Cardiac fibroblast (primary cell): ENCODE measurements around the gene PTPRD.
A peak's percentile ranks its signal among the peaks of the same experiment; 100 is the strongest.
"Not testable (repeated sequence)": the region's sequence is repeated elsewhere in the genome, so short reads cannot be mapped to it uniquely, and the experiment has no call there.

Experiments used
- DNase-seq, 2 donors: peaks; one replicate each; pipeline versions ENCODE4 v3.0.0 to v3.0.0-alpha.2; 2010; ENCODE audit warnings: low read depth in 2 of 2
- H3K4me3 ChIP-seq, 2 donors: replicated peaks in 1 of 2; 1 replicate in 1 of 2; 2 replicates in 1 of 2; pipeline ENCODE4 v1.5.1; 2011; ENCODE audit warnings: low read depth in 2 of 2, low read length in 2 of 2, mild to moderate bottlenecking in 2 of 2, moderate library complexity in 1 of 2
- CTCF ChIP-seq: IDR thresholded peaks from one replicate; pipeline ENCODE4 v1.5.1; 2011; ENCODE audit warnings: low read depth, mild to moderate bottlenecking, low read length, inconsistent platforms

Gene PTPRD

GRCh38 chr9:8924562-8924961, 1688.2 kb downstream of the PTPRD start:
- no peak overlapping the region for H3K4me3 ChIP-seq
- TF ChIP-seq CTCF: no peak
- DNase-seq: no peak

- not testable (repeated sequence) for H3K4me3 ChIP-seq, DNase-seq
Measured at GRCh38 chr9:8920478-8921183, 1692.2 kb downstream of the PTPRD start.

GRCh38 chr9:8917956-8918739, 1694.7 kb downstream of the PTPRD start:
- no peak overlapping the region for H3K4me3 ChIP-seq
- no peak for DNase-seq
- TF ChIP-seq CTCF: no peak

GRCh38 chr9:8916771-8917170, 1696.0 kb downstream of the PTPRD start:
- no peak for DNase-seq
- H3K4me3 ChIP-seq: no peak overlapping the region
- no peak for TF ChIP-seq CTCF

- peak in 1 of 2 donors; percentile 12 for DNase-seq
- no peak for TF ChIP-seq CTCF
- H3K4me3 ChIP-seq: no peak overlapping the region
Measured at GRCh38 chr9:8907868-8908267, 1704.9 kb downstream of the PTPRD start.

- no peak for TF ChIP-seq CTCF
- no peak overlapping the region for H3K4me3 ChIP-seq
- DNase-seq: no peak
Measured at GRCh38 chr9:8905731-8906130, 1707.1 kb downstream of the PTPRD start.

GRCh38 chr9:8904771-8905515, 1707.9 kb downstream of the PTPRD start:
- no peak for TF ChIP-seq CTCF
- no peak overlapping the region for H3K4me3 ChIP-seq
- DNase-seq: no peak
